A172 (cell line): ENCODE results near the gene SLC12A7. TPM values are rescaled to one million over a fixed set of nuclear protein-coding genes. Genes with fewer than 3 reads are reported as not detected.

ENCODE experiments used
- DNase-seq: peaks from one replicate; pipeline ENCODE4 v3.0.0-alpha.2; 2015; ENCODE audit warnings: low spot score
- total RNA-seq: library from RNA; depleted of rRNA; stranded (reverse); fragments of >200 nt; shearing (Covaris generic); gene quantifications from 2 replicates; pipeline ENCODE4 v1.2.3, GENCODE V29; 2014

SLC12A7 gene
- total RNA-seq, 1 experiment from 2014 or later, result 8.5 TPM

DNA sequence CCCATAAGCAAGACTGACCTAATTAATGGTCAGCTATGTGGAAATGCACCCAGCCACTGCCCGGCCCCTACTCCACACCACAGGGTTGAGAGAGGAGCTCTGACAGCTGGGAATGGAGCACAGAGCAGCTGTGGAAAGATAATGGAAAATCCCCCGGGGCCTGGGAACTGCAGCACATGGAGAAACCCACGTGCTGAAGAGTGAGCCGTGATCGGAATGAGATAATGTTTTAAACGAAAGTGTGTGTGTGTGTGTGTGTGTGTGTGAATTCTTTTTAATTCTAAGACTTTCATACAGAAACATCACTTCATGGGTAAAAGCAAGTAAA is 13.1 kb upstream of the SLC12A7 start:
- DNase-seq, result no peak

DNA sequence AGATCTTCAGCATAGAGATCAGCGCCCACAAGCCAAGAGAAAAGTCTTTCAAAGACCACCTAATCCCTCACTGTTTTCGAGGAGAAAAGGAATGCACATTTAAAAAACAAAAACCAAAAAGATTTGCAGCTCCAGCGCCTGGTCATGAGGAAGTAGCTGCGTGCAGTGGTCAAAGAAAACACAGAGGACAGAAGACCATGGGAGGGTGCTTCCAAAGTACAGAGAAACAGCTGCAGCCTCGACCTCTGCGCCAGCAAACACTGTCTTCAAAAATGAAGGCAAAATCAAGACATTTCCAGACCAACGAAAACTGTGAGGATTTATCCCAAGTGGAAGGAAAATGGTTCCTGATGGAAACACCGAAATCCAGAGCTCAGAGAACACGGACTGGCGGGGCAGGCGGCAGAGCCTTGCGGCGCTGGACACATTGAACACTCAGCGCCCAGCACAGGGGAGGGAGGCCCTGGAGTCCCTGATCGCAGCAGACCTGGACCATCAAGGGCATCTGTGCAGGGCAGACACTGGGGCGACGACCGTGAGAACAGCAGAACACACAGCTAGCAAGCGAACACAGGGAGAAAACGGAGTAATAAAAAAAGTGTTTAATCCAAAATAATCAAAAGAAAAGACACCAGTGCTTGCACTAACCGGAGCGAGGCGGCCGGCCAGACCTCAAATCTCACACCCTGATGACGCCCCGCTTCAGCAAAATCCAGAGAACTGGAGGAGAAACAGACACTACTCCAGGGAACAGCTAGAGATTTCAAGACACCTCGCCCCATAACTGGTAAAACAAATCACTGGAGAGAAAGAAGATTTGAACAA is 12.6 kb upstream of the SLC12A7 start:
- DNase-seq, result no peak

DNA sequence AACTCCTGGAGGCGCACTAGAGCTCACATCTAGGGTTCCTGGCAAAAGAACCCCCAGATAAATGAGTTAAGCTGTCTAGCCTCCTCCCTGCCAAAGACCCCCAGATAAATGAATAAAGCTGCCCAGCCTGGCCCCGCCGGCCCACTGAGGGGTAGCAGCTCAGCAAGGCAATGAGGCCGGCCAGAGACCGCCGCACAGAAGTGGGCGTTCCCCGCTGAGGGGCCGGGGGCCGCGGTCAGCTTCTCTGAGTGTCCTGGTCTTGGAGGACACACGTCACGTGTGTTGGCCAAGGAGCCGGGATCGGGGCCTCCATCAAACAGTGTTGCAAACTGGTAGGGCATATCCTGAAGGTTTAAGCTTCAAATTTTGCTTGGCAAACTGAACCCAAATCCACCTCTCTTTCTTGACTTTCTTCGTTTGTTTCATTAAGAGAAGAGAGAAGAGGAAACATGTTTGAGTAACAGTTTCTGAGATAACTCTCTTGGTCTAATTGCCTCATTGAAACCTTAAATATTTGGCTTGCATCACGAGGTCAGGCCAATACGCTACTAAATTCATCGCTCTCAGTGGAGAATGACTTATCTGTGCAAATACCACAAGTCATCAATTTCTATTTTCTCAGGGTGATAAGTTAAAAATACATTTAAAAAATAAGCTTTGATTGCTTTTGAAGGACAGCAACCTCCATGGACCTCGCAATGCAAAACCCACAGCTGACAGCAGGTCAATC is 11.7 kb upstream of the SLC12A7 start:
- DNase-seq, result no peak

DNA sequence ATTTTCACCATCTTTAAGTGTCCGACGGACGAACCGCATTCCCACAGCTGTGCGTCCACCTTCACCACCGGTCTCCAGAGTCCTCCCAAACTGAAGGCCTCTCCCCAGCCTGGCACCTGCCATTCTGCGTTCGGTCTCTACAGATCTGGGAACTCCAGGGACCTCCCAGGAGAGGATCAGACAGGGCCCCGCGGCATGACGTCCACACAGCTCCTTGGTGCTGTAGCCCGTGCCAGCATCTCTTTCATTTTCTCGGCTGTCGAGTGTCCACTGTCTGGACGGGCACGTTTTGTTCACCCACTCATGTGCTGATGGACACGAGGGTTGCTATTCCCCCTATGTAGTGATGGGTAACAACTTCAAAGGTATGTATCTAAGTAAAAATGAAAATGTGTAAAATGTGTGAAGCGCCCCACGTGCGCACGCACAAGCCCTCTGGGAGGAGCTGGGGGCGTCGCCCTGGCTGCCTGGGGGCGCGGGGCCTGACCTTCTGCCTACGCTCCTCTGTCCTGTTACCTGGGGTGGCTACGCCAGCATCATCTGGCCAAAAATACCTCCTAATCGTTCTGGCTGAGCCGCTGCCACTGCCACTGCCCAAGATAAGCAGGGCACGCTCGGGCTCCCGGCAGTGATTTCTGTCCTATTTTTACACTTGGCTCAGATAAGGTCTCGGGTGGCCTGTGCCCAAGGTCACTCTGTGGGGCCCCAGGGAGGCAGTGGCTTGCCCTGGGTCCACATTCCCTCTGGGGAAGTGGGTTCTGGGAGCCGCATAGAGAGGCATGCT is 10.8 kb upstream of the SLC12A7 start:
- no peak for DNase-seq

DNA sequence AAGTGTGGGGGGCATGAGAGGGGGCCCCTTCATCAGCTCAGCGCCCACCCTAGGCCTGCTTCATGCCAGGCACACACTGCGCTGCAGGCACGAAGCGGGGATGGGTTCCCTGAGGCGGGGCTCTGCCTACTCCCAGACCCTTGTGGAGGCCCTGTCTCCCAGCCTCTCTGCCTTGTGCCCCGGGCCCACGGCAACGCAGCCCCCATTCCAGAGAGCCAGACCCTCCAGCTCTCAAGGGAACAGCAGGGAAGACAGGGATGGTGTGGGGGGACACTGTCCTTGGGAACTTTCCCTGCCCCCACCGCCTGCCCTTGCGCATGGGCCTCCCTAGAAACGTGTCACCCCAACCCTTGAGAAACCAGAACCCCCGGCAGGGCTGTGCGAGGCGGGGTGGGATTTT is 10.0 kb upstream of the SLC12A7 start:
- DNase-seq, result no peak

DNA sequence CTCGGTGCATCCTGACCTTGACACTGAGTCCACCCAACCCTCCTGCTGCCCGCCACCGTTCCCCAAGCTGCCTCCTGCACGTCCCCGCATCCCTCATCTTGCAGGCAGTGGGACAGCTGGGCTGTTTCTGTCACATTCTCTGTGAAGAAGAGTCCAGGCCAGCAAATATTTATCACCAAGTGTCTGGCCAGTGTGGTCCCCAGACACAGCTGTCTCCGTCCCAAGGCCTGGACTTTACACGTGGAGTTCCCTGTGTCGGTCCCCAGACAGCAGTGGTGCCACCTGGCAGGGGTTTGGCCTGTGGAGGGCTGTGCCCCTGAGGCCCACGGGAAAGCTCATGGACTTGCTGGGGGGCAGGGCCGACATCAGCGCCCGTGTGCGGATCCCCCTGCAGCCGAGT is 9.2 kb upstream of the SLC12A7 start:
- DNase-seq, result no peak

DNA sequence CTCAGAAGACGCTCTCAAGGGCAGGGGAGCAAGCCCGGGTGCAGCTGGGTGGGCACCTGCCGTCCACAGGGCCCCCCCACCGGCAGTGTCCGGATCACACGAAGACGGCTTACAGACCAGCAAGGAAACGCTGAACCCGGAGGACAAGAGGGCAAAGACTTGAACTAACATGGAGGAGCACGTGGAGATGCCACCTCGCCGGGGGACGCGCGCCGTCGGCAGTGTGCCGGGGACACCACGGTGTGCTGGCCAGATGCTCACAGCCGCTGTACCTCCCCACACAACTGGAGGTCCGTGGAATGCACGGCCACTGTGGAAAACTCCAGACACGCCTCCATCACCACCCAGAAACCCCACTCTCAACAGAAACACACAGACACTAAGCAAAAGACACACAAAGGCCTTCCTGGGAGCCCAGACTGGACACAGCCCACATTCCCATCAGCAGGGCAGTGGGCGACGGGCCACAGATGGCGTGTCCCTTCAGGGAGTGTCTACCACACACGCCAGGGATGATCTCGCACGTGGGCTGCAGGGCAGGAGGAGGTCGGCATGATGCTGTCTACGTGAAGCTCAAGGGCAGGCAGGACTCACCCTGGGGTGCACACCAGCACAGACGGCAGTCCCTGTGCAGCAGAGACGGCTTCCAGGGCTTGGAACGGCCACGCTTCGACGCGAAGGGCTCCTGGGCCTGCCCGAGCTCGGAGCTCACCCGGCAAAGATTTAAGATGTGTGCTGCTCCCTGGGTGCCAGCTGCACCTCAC is 8.6 kb upstream of the SLC12A7 start:
- DNase-seq, result no peak

DNA sequence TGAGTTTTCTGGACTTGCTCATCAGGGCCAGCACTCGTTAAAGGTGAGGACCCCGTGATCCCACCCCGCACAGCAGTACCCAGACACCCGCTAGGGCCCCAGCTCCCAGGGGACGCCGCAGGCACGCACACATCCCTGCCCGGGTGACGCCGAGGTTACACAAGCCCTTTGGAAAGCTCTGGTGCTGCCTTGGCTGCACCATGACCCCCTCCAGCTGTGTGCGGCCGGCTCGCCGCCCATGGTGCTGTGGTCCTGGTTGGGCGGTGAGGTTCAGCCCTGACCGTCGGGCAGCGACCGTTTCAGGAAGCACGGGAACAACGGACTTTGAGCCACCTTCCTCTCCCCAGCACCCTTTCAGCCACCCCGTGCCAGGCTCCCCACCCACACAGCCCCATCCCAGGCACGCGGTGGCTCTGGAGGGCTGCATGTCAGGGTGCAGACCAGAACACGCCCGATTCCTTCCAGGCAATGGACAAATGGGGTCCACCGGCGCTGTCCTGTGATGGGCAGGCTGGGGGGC is 7.5 kb upstream of the SLC12A7 start:
- no peak for DNase-seq

DNA sequence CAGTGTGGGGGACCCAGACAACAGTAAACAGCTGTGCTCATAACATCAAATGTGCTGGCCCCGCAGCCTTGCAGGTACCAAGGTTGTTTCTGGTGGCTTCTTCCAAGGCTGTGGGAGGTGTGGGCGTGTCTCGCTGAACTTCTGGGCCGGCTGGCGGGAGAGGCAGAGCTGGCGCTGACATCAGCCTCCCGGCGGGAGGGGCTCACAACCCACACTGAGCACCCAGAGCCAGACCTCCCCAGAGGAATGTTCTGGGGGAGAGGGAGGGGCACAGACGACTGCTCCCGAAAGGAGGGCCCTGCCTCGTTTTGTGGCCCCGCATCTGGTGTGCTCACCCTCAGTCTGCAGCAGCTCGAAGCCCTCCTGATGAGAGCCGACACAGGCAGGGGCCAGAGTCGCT is 6.9 kb upstream of the SLC12A7 start:
- peak; percentile 35 for DNase-seq

DNA sequence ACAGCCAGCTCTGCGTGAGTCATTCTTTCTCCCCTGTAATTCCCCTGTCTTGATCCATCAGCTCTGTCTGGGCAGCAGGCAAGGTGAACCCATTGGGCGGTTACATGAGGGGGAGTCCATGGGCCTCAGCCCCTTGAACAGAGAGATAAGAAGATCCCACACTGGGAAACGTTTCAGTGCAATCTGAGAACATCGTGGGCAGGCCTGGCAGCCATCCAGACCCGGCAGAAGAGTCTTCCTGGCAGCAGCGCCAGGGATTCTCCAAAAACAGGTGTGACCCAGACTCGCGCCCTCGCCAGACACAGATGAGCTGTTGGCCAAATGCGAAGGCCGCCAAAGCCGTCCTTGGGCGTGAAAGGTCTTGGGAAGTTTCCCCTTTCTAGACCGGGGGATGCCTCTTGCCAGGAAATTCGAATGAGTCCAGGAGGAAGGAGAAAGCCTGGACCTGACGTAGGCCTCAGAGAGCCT is 6.4 kb upstream of the SLC12A7 start:
- peak; percentile 80 for DNase-seq

DNA sequence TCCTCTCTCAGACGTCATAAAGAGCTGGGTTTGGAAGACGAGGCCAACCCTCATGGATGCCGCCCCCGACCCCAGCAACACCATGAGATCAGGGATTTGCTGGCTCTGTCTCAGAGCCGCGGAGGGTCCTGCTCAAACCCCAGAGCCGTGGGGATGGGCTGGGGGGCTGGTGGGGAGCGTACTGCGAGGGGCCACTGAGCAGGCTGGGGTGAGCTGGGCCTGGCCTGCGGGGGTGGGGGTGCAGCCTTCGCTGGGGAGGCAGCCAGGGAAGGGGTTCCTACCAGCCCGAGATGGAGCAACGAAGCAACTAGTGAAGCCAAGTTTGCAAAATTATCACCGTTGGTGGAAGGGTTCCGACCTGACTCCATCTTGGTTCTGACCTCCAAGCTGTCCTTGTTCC is 5.1 kb upstream of the SLC12A7 start:
- DNase-seq, result no peak

DNA sequence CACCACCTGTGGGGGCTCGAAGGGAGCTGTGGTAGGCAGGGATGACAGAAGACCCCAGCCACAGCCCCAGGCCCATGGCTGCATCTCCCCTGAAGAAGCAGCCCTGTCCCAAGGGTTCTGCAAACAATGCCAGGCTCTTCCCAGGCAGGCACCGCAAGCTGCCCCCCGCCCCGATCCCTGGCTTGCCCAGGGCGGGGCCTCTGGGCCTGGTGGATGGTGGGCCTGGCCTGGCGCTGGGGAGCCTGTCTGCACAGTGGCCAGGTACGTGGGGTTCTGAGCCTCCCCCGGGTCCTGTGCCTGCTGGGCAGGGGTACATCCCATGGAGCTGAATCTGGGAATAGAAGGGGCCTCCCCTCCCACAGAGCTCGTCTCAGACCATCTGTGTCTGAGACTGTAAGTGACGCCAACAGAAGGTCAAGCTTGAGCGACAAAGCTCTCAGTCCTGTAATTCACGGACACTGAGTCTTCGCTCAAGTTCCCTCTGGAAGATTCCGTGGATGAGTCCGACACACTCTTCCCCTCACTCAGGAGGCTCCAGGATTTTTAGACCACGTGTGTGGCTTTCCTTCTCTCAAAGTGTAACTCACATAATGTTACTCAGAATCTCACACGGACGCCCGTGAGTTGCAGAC is 4.4 kb upstream of the SLC12A7 start:
- DNase-seq, result no peak

DNA sequence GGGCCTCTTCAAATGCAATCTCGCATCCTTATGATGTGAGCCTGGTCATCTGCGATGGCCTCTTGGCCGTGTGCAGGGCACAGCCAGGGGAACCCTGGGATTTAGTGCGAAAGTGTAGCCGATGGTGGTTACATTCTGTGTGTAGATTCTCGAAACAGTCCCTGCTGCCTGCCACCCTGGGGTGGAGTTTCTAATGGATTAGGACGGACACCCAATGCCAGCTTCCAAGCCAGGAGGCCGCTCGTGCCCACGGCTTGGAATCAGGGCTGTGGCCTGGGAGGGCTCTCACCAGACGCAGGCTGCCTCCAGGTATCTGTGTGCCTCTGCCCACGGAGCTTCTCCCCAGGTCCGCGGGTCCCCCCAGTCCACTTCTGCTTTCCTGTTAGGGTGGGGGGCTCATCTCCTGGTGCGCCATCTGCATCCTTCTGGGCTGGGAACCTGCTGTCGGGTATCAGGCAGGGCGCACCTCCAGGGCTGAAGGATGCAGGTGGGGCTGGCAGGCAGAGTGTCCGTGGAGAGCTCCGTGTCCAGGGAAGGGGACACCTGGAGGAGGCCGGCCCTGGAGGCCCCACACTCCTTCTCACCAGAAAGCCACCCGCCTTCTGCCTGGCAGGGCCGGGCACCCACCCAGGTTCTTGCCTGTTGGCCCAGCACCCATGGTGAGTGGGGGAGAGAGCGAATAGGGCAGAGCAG is 3.4 kb upstream of the SLC12A7 start:
- DNase-seq, result no peak

DNA sequence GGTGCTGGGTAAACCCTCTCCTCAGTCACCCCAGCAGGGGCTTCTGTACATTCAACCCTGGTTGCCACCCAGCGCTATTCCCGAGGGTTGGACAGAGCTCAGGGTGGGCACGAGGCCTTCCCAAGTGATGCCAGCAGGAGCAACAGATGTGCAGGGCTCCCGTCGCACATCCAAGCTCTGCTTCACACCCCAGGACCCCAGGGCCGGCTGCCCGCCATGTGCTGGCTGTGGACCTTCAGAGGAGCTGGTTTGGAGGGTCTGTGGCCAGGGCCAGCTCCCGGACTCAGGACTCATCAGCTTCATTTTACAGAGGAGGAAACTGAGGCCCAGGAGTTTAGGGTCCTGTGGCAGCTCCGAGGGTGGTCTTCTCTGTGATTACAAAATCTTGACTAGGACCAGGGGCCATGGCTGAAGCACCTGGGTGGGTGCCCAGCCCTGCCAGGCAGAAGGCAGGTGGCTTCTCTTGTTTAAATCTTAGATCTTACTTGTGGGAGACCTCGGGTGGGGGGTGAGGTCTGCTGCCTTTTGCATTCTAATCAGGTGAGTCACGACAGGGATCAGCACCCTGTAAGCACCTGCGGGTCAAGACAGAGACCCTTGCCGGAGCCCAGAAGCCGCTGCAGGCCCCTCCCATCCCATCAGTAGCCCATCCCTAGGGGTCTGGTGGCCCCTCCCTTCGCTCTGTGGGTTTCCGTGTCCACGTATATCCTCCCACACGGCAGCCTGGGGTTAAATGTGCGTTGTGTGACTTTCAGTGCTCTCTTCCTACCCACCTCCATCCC is 2.1 kb upstream of the SLC12A7 start:
- no peak for DNase-seq

DNA sequence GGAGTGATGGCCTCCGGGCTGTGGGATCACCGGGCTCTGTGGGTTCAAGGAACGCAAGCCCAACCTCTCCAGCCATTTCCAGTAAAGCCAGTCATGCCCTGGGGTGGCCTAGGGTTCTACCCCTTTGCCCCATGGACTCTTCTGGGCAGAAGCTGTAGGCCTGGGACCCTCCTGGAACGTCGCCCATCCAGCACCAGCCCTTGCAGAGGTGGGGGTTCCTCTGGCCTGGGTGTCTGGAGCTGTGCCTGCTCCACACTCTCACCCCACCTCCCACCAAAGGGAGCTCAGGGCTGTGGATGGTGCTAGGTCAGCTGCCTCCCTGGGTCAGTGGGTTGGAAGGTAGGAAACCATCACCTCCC is 1.4 kb upstream of the SLC12A7 start:
- no peak for DNase-seq

DNA sequence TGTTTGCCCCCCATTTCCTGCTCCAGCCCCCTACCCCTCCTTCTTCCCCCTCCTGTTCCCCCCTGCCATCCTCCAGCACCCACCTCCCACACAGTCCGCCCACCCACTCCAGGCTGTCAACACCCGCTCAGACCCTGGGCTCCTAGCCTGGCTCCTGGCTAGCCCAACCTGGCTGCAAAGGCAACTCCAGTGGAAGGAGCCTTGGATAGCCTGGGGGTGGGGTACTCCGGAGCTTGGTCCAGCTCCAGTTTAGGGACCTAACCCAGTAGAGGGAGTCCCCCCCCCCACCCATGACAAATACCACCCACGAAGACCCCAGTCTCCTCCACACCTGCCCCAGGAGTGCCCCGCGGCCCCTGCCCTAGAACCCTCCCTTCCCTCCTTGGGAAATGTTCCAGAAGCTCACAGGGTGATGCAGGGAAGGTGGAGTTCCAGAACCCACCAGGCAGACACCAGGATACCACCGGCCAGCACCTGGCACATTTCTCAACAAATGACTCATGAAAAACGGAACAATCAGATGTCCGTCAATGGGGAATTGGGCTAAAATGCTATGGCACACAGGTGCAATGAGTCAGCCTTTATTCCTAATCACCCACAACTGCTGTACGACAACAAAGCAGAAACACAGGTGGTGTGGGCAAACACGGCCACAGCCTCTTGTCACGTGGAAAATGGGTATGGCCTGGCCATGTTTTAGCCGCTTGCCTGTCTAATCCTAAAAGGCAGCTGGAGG is 901 bp upstream of the SLC12A7 start:
- peak; percentile 77 for DNase-seq

DNA sequence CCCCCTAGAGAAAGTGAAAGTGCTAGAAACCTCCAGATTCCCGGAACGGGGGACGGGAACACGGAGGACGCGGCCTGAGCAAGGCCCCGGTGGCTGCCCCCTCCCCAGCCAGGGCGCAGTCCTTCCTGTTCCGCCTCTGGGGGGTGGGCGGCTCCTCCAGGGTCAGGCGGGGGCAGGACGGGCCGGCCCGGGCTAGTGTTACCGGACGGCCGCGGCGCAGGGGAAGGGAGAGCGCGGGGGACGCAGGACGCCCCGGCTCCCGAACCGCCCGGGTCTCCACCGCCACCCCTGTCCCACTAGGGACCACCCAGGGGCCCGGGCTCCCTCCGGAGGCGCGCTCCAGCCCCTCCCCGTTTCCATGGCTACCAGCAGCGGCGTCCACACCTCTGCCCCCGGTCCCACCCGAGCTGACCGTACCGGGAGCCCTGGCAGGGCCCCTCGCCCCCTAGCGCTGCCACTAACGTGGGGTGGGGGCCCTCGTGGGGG is 579 bp downstream of the SLC12A7 start:
- no peak for DNase-seq

DNA sequence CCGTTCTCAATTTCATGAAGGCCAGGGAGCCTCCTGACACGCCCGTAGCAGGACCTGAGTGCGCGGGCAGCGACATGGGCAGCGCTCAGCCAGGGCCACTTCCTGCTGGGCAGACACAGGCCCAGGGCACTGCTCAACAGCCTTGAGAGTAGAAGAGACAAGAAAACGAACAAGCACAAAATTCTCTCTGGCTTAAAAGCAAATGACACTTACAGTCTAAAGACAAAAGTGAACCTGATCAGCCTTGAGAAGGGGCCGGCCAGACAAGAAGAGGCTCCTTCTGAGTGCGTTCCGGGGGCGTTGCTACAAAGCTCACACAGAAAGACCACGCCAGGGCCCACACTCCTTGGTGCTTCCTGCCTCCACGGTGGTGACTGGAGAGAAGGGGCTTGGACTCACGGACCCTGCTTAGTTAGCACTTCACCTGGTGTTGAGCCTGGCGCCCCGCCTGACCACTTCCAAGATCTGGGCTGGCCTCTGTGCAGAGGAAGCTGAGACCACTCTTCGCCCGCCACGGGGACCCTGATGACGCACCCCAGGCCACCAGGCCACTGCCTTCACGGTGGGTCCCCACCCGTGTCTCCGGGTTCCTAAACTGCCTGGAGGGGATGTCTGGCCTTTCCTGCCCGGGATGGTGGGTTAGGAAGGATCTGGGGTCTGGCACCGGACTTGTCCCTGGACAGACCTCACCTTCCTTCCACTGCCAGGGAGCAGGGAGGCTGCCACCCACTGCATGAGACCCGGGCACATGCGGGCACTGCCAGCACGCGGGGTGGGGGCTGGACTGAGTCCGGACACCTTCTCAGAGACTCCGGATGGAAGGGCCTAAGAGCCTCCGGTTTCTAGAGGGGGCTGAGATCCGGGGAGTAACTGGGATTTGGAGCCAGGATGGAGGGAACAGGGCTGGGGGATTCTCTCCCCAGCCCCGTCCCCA is 1.3 kb downstream of the SLC12A7 start:
- DNase-seq, result no peak
